Stomach (tissue), 9 donors: ENCODE data around the gene FTO. TPM values are rescaled to one million over a fixed set of nuclear protein-coding genes. Genes with fewer than 3 reads are reported as not detected.

Experiments
- DNase-seq, 2 donors: peaks; one replicate each; pipeline versions ENCODE4 v3.0.0 to v3.0.0-alpha.2; 2013 to 2019
- H3K27ac ChIP-seq, 5 donors: fragments of 200-600 bp in 4 of 5; sonication (generic) in 4 of 5; one replicate each; pipeline ENCODE4 v1.5.1; 2013 to 2019; ENCODE audit warnings: mild to moderate bottlenecking in 1 of 5, moderate library complexity in 1 of 5
- H3K27me3 ChIP-seq, 3 donors: fragments of 200-600 bp; sonication (generic); one replicate each; pipeline ENCODE4 v1.5.1; 2017 to 2019; ENCODE audit warnings: mixed run types in 1 of 3
- H3K36me3 ChIP-seq, 4 donors: fragments of 200-600 bp; sonication (generic); 1 replicate in 3 of 4; 2 replicates in 1 of 4; pipeline ENCODE4 v1.5.1; 2016 to 2019
- H3K4me1 ChIP-seq, 4 donors: fragments of 200-600 bp; sonication (generic); one replicate each; pipeline ENCODE4 v1.5.1; 2016 to 2019
- H3K4me3 ChIP-seq, 4 donors: fragments of 200-600 bp; sonication (generic) in 3 of 4; one replicate each; pipeline ENCODE4 v1.5.1; 2016 to 2019; ENCODE audit warnings: mild to moderate bottlenecking in 1 of 4
- H3K9me3 ChIP-seq, 4 donors: fragments of 200-600 bp; sonication (generic); one replicate each; pipeline ENCODE4 v1.5.1; 2016 to 2019
- EP300 ChIP-seq: sonication (generic); formaldehyde crosslinking; IDR thresholded peaks from one replicate; pipeline ENCODE4 v1.6.1; 2017; ENCODE audit warnings: antibody characterized with exemption
- POLR2A ChIP-seq, 4 donors: fragments of 450-650 bp; IDR thresholded peaks; one replicate each; pipeline ENCODE4 v1.6.1; 2016; ENCODE audit warnings: antibody characterized with exemption in 4 of 4, control low read depth in 2 of 4, mild to moderate bottlenecking in 1 of 4, moderate library complexity in 1 of 4
- POLR2AphosphoS5 ChIP-seq, 3 donors: sonication (generic); formaldehyde crosslinking; IDR thresholded peaks; one replicate each; pipeline ENCODE4 v1.6.1; 2016; ENCODE audit warnings: antibody characterized with exemption in 3 of 3
- WGBS, 5 donors: extraction: QIAGEN DNeasy Blood & Tissue Kit in 3 of 5; methylation state at CpG; one replicate each; pipeline versions ENCODE4 v1.1.5 to v1.1.7; 2013 to 2018; 5-methylcytosine and 5-hydroxymethylcytosine counted together
- intact Hi-C: fragments of 100-400 bp; cut with DNase I; formaldehyde crosslinking; loops from one replicate; pipeline ENCODE4 v1.15.1; 2023; ENCODE audit warnings: low total_unique reads
- polyA plus RNA-seq, 3 donors: library from polyadenylated mRNA; stranded (reverse); fragments of 200-250 nt; gene quantifications; one replicate each; pipeline ENCODE4 v1.2.3, GENCODE V29; 2013
- total RNA-seq, 5 donors: library from RNA; depleted of rRNA; stranded (reverse); fragments of >200 nt; gene quantifications; one replicate each; pipeline versions ENCODE4 v1.1.0 to v1.2.3, GENCODE V29; 2014 to 2016
- TF ChIP-seq, protein P1 (sequence below), 7 experiments: fragments of 450-650 bp in 4 of 7; fragments of 200-600 bp in 3 of 7; sonication (generic) in 3 of 7; IDR thresholded peaks; one replicate each; pipeline ENCODE4 v1.5.1; 2016 to 2019; ENCODE audit warnings: antibody characterized with exemption in 7 of 7, control low read depth in 2 of 7, mild to moderate bottlenecking in 1 of 7
- donor health status: healthy with polysubstance abuse.
- donor health status: Bipolar disorder and iron deficiency.
- donor health status: healthy.

Gene FTO
- total and polyA plus RNA-seq, 8 donors: 9.3 to 88.7 (median 24.6) TPM

DNA sequence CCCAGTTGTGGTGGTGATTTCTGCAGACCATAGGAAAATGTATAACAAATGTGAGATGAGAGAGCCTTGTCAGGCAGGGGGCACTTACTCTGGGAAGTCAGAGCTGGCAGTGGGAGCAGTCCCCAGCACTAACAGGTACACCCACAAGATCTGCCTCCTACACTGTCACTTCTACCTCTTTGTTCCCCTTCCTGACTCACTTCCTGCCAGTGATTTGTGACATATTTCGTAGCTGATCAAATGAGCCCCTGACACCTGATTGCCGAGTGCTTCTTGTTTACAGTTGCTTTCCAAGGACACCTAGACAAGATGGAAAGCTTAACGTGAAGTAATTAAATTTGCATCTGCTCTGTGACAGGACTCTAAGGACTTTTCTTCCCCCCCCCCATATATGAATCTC is 40.5 kb downstream of the FTO start:
- H3K27ac ChIP-seq: no peak overlapping the region
- H3K4me3 ChIP-seq: no peak overlapping the region
- H3K27me3 ChIP-seq: no peaks in the 10 kb centered on the region
- H3K9me3 ChIP-seq: no peaks in the 10 kb centered on the region
- TF ChIP-seq, protein P1, sequence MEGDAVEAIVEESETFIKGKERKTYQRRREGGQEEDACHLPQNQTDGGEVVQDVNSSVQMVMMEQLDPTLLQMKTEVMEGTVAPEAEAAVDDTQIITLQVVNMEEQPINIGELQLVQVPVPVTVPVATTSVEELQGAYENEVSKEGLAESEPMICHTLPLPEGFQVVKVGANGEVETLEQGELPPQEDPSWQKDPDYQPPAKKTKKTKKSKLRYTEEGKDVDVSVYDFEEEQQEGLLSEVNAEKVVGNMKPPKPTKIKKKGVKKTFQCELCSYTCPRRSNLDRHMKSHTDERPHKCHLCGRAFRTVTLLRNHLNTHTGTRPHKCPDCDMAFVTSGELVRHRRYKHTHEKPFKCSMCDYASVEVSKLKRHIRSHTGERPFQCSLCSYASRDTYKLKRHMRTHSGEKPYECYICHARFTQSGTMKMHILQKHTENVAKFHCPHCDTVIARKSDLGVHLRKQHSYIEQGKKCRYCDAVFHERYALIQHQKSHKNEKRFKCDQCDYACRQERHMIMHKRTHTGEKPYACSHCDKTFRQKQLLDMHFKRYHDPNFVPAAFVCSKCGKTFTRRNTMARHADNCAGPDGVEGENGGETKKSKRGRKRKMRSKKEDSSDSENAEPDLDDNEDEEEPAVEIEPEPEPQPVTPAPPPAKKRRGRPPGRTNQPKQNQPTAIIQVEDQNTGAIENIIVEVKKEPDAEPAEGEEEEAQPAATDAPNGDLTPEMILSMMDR (IDR thresholded peaks at IDR 0.05): no peak
- TF ChIP-seq EP300 (no peak), POLR2A (IDR thresholded peaks at IDR 0.05) (no peak), POLR2AphosphoS5 (IDR thresholded peaks at IDR 0.05) (no peak)
- WGBS, 5 donors: 20 to 47% (median 37%) methylated on average over 3 of the region's 3 CpGs
- intact Hi-C loops: no loop called here
- H3K36me3 ChIP-seq: no peaks in the 10 kb centered on the region
- peak in 1 of 2 donors; percentile 46 for DNase-seq
- peaks cover 11 to 41% (median 22%) of the 10 kb centered on the region in 4 donors for H3K4me1 ChIP-seq

DNA sequence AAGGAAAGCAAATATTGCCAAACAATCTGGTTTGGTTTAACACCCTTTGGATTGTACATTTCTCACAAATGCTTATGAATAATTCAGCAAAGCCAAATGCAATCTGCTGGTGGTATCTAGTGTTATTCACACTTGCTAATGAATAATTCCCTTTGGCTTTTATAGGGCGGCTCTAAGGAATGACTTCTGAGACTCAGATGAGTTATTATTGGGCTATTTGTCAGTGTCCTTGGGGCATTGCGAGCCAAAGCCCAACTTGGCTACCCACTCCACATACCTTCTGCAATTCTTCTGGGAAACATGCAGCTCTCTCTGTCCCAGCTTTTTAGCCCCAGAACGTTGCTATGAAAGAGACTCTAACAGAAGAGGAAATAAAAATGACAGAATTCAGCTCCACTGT is 41.1 kb downstream of the FTO start:
- WGBS, 5 donors: 35 to 52% (median 43%) methylated on average over 3 of the region's 3 CpGs
- intact Hi-C loops: no loop called here
- H3K27ac ChIP-seq: peak overlapping the region in 1 of 5 donors; percentile 29
- no peak overlapping the region for H3K4me3 ChIP-seq
- H3K4me1 ChIP-seq: peaks cover 11 to 41% (median 22%) of the 10 kb centered on the region in 4 donors
- no peaks in the 10 kb centered on the region for H3K27me3 ChIP-seq
- H3K36me3 ChIP-seq: no peaks in the 10 kb centered on the region
- no peaks in the 10 kb centered on the region for H3K9me3 ChIP-seq
- TF ChIP-seq, protein P1 (IDR thresholded peaks at IDR 0.05): no peak
- no peak for TF ChIP-seq EP300
- TF ChIP-seq POLR2AphosphoS5 (IDR thresholded peaks at IDR 0.05): no peak
- TF ChIP-seq POLR2A (IDR thresholded peaks at IDR 0.05): no peak
- DNase-seq: no peak

DNA sequence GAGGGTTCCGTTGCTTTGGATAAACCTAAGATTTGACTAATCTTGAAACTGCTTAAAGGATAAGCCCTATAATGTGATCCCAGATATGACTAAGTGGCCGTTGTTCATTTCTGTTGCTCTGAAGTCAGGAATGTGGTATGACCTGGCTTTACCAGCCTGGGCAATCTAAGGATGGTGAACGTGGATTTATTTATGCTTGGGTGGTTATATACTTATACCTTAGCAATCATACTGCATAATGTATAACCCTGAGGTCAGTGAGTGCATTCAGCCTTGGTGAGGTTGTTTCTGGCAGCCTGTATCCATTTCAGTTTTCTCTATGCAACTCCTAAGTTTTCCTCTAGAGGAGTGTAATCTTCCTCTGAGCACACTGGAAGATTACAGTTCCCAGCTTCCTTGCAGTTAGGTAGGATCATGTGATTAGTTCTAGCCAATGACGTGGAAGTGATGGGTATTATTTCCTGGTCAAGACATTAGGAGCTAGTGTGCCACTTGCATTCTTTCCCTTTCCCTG is 41.9 kb downstream of the FTO start:
- Histone ChIP-seq H3K27me3 (no peaks in the 10 kb centered on the region), H3K36me3 (no peaks in the 10 kb centered on the region), H3K4me3 (no peak overlapping the region), H3K9me3 (no peaks in the 10 kb centered on the region), H3K27ac (no peak overlapping the region), H3K4me1 (peaks cover 11 to 35% (median 22%) of the 10 kb centered on the region in 4 donors)
- 37 to 57% (median 49%) methylated on average over 4 of the region's 4 CpGs for WGBS, 5 donors
- no peak for DNase-seq
- no peak for TF ChIP-seq POLR2A (IDR thresholded peaks at IDR 0.05)
- TF ChIP-seq EP300: no peak
- TF ChIP-seq POLR2AphosphoS5 (IDR thresholded peaks at IDR 0.05): no peak
- TF ChIP-seq, protein P1 (IDR thresholded peaks at IDR 0.05): no peak
- intact Hi-C loops: no loop called here

DNA sequence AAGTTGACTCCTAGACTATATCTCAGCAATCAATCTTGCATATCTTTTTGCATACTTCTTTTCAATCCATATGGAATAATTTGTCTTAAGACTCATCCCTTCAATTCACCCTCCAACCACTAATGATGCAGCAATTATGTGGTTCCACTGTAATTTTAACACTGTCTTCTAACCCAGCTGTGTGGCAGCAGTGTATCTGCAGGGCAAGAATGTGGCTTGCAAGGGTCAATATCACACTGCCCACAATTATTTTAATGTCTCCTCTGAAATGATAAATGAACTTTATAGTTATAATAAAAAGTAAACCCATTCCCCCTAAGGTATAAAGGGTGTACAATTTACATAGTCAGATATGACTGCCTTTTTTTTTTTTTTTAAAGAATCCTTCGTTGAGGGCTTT is 48.6 kb downstream of the FTO start:
- H3K4me1 ChIP-seq: peaks cover 18 to 32% (median 27%) of the 10 kb centered on the region in 4 donors
- H3K9me3 ChIP-seq: no peaks in the 10 kb centered on the region
- H3K27ac ChIP-seq: no peak overlapping the region
- DNase-seq: no peak
- no peak overlapping the region for H3K4me3 ChIP-seq
- no peaks in the 10 kb centered on the region for H3K27me3 ChIP-seq
- 28 to 53% (median 46%) methylated on average over 1 of the region's 1 CpG for WGBS, 5 donors
- intact Hi-C loops: no loop called here
- TF ChIP-seq POLR2A (IDR thresholded peaks at IDR 0.05) (no peak), POLR2AphosphoS5 (IDR thresholded peaks at IDR 0.05) (no peak), EP300 (no peak)
- TF ChIP-seq, protein P1 (IDR thresholded peaks at IDR 0.05): no peak
- H3K36me3 ChIP-seq: no peaks in the 10 kb centered on the region
